HG02970 (cell line): ENCODE measurements around the gene KCND3.

ENCODE experiments used
- ATAC-seq: cut with Tn5 transposase; IDR thresholded peaks from one replicate; pipeline ENCODE4 v1.9.1; 2021; ENCODE audit warnings: mild to moderate bottlenecking, moderate library complexity, moderate number of reproducible peaks; ENCODE audit not compliant: unreplicated experiment, low FRiP score

The KCND3 gene

DNA sequence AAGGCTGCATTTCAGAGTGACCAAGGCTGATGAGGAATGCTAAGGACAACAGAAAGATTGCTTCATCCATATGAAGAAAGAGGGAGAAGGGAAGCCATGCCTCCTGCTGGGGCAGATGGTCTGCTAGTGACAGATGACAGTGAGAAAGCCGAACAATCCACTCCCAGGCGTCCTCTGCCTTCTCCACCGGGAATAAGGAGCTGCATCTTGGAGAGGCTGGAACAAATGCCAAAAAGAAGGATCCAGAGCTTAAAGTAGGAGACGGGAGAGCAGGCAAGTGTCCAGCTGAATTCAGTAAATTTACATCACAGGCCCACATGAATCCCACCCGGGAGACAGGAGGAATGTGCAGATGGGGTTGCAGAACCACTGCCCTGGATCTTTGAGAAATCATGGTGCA, 200.3 kb downstream of the KCND3 start:
- no peak for ATAC-seq

DNA sequence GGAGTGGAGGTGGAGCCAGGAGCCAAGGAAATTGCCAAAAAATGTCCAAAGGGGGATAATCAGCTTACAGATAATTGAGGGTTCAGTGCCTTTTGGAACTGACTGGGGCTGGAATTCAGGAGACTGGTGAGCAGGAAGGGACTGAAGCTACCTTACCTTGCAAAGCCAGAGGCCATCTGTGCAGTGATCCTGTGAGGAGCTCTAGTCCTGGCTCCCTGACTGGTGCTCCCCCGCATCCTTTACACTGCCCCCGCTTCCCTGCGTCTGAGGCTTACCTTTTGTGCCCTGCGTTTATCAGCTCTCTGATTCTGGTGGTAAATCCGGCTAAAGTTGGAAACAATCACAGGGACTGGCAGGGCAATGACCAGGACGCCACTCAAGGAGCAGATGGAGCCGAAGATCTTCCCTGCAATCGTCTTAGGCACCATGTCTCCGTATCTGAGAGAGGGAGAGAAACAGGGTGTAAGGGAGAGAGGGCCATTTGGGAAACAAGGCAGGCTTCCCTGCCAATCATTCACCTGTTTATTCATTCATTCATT, 202.7 kb downstream of the KCND3 start:
- no peak for ATAC-seq

DNA sequence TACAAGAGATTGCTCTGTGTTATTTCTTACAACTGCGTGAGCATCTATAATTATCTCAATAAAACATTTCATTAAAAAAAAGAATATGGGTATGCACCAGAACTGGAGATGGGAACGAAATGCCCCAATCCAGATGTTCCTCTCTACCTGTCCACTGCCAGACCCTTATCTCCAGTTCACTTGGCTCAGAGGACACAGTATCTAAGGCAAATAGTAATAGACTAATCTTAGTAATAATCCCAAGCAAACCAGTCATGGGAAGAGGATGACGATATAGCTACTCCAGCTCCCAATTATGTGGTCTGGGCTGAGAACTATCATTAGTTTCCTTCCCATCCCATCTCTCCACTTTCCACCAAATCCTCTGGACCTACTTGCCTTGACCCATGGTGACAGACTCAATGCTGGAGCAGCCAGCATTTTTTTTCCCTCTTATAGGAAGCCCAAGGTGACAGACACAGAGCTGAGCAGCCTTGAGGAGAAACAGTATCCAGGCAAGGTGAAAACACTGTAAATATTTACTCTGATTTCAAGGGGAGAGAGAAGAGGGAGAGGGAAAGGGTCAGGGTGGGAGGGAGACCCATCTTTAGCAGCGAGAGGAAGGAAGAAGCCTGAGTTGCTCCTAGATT, 205.1 kb downstream of the KCND3 start:
- ATAC-seq: no peak

DNA sequence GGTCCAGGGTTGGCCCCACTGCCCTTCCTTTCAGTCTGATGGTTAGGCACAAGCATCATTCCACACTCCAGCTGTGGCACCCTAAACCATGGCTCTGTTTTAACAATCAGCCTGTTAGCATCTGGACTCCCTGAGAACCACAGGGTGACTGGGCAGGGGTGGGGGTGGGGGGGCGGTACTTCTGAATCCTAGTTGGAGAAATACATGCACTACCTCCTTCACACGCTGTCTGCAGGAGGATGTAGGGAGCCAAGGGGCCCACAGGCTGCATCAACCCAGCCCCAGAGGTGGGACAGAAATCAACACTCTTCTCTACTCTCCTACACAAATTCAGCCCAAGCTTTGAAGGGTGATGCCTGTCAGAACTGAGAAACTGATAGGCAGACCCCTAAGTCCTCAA, 209.9 kb downstream of the KCND3 start:
- ATAC-seq: no peak

DNA sequence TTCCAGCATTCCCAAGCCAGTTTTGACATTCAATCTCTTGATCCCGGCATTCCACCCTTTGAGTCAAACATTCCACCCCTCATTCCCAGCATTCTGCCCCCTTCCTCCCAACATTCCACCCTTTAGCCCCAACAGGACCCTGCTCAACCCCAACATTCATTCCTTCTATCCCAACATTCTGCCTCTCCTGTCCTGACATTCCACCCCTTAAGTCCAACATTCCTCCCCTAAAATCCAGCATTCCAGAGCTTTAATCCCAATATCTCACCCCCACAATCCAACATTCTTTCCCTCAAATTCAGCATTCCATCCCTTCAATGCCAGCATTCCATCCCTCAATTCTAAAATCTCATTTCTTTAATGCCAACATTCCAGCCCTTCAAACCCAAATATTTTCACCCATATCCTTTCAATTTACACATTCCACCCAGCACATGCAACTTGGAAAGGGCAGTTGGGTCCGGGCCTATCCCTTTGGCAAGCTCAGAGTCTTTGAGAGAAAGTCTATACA, 210.9 kb downstream of the KCND3 start:
- no peak for ATAC-seq

DNA sequence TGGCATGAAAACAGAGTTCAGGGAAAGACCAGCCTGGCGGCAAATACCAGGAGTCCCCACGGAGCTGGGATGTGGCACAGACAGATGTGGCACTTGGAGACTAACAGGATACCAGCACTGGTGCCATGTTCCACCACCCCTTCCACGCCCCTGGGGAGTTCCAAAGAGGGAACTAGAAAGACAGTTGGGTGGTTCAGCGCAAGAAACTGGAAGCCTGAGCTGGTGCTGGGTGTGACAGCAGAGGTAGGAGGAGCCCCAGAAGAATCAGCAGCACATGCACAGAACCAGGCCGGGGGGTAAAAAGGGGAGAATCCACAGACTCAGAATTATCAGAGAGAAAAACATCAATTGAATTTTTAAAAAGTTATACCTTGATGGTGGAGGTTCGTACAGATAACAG, 211.4 kb downstream of the KCND3 start:
- no peak for ATAC-seq

DNA sequence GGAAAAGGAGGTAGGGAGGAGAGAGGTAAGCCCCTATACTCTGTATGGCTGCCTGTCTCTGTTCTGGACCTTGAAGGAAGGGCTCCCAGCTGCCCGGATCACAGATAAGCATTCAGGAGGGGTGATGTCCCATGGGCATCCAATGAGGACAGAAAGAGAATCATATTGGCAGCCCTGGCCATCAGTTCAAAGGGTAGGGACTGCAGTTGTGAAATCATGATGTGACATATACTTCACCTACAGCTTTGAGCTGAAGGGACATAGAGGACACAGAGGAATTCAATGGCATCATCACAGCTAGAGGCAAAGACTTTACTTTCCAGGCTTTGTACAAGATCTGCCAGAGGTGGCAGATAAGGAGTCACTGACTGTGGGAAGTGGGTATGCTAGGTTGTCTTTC, 212.2 kb downstream of the KCND3 start:
- ATAC-seq: no peak

DNA sequence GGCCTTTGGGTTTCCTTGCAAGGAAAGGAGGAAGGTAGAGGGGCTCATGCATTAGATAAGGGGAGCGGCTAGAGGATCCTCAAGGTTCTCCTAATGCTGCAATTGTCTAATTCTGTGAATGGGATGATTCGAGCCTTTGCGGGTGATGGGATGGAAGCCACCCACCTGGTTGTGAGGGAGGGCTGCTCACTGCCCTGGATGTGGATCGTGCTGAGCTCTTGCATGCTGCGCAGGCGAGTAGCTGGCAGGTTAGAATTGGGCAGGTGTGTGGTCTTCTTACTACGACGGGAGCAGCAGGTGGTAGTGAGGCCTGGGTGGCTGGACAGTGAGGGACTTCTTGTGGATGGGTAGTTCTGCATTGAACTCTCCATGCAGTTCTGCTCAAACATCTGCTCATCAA, 212.6 kb downstream of the KCND3 start:
- no peak for ATAC-seq

DNA sequence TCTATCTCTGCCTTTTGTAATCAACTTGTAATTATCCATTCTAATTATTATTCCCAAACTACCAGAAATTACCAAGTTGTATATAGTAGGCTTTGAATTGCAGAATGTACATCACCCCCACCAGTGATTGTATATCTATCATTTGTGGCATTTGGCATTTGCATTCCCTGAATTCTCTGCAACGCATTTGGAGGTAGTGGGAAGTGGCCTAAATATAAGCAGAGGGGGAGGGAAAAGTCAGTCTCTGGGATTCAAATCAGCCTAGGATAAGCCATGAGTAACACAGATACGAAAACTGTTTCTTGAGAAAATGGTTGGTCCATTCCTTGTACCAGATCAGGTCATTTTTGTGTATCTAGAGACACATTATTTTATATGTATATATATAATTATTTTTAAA, 213.1 kb downstream of the KCND3 start:
- no peak for ATAC-seq

DNA sequence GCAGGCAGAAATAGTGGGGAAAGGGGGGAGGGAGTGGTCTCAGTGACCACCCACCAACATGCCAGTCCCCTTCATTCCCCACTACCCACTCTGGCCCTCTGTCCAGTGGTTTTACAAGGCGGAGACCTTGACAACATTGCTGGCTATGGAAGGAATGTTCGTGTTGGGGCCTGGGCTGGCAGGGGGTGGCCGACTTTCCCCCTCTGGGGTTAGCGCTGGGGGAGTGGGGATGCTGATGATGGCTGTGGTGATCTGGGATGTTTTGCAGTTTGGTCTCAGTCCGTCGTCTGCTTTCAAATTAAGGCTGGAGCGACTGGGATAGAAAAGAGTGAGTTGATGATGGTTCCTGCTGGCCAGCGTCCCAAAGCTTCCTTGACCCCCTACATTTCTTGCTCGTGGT, 213.5 kb downstream of the KCND3 start:
- no peak for ATAC-seq

DNA sequence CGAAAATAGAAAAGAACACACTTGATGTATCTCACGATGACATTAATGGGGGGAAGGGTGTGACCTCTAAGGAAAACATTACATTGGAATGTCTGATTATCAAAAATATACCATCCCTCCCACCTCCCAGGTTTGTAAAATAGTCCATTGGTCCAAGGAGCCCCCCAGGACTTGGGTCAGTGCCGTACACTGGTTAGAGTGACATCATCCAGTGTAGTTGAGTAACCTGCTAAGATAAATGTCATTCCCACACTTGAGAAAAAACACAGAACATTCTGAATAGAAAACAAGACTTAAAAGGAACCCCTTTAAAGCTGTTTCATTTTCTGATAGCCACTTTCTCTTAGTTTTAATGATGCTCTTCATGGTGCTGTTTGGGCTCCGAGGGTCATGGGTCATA, 218.6 kb downstream of the KCND3 start:
- no peak for ATAC-seq

DNA sequence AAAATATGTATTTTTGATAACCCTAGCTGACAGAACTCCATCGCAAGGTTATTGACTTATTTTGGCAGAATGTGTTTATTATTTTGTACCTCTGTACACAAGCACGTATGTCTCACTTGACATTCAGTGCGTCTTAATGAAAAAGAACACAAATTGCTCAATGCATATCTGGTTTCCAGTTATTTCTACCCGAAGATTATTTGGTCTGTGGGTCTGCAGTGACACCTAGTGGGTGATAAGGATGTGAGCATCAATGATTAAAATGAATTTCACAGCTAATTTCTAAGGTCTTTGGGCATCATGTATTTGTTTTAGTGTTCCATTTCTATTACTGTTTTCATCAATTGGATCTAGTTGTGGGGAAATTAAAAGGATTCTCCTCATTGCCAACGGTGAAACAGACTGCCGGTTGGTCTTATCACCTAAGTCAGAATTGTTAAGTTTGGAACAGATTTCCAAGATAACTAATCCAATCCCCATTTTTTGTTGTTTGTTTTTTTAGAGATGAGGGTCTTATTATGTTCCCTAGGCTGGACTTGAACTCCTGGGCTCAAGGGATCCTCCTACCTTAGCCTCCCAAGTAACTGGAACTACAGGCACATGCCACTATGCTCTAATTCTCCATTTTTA, 219.8 kb downstream of the KCND3 start:
- ATAC-seq: no peak

DNA sequence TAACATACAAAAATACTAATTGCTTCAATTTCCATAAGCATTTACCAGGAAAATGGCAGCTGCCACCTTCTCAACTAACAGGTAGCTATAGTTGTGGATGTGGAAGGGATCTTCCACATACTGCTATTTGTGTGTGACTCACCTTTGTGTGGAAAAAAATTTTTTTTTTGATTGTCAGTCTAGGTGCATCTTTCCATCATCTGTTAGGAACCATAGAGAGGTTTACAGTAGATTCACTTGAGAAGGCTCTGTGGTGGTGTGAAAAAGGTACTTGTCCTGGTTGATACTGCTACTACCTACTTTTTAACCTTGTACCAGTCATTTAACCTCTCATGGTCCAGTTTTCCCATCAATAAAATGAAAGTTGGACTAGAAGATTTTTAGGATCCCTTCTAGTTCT, 220.8 kb downstream of the KCND3 start:
- ATAC-seq: no peak

DNA sequence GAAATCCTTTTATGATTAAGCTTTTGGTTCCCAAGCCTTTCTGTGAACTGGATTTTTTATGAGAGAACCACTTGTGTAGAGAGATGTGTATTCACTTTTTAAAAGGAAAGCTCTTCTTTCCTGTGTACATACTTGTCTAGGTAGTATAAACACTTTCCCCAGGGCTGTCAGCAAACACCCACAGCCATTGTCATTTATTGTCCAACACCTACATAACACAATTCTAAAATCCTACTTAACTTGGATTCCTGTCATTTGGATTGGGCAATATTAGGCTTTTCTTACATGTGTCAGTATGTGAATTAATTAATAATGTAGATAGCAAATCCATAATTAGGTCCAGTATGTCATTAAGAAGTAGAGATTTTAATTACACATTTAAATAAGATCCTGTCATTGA, 221.4 kb downstream of the KCND3 start:
- ATAC-seq: no peak

DNA sequence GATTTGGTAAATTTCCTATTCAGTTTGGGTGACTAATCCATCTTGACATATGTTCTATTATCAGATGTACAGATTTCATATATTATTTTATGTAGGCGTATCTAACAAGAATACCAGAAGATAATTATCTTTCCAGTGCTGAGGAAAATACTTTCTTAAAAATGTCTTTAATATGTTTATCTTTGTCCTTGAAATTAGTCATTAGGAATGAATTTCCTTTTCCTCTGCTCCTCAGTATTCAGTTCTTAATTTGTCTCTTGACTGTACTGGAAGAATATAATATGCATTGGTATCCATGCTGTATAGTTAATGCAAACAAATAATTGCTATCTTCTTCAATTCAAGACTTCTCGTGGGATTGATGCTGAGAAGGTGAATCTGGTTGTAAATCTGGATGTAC, 227.1 kb downstream of the KCND3 start:
- no peak for ATAC-seq

DNA sequence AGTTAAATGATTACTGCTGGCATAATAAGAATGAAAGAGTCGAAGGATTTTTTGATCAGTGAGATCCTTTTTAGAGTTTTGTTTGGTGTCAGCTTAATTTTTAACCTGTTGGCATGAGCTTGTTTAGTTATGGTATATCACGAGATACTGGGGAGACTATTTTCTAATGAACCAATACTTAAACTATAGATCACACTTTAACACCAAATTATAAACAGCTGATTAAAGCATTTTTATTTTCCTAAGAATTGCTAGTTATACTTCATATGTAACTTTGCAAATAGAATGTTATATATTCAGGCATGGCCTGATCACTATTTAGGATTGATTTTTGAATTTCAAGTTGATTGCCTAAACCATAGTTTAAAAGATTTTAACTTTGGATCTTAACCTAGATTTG, 227.8 kb downstream of the KCND3 start:
- no peak for ATAC-seq

DNA sequence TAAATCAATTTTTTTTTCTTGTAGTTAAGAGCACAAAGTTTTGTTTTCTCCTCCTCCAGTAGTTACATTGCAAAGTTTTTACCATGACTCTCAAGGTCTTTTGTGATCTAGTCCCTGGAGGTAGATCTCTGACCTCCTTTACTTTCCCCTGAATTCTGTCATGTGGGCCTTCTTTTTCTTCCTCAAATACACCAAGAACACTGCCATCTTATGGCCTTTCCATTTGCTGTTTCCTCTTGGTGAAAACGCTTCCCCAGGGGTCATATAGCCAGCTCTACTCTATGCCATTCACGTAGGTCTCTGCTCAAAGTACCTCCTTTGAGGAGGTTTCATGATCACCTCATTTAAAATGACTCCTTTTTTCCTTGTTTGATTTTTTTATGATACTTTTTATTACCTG, 231.1 kb downstream of the KCND3 start:
- no peak for ATAC-seq

DNA sequence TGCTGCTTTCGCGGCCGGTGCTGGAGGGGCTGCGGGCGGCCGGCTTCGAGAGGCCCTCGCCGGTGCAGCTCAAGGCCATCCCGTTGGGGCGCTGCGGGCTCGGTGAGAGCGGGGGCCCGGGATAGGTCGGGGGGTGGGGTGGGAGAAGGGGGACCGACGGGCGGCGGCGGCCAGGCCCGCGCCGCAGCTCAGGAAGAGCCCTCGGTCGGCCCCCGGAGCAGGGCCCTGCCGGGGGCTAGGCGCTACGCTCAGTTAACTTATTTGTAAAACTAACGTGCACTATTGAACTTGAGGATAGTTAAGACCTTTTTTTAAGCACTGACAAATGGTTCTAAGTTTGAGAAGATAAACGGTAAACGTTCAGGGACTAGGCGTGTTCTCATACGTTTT, 233.3 kb downstream of the KCND3 start:
- no peak for ATAC-seq

DNA sequence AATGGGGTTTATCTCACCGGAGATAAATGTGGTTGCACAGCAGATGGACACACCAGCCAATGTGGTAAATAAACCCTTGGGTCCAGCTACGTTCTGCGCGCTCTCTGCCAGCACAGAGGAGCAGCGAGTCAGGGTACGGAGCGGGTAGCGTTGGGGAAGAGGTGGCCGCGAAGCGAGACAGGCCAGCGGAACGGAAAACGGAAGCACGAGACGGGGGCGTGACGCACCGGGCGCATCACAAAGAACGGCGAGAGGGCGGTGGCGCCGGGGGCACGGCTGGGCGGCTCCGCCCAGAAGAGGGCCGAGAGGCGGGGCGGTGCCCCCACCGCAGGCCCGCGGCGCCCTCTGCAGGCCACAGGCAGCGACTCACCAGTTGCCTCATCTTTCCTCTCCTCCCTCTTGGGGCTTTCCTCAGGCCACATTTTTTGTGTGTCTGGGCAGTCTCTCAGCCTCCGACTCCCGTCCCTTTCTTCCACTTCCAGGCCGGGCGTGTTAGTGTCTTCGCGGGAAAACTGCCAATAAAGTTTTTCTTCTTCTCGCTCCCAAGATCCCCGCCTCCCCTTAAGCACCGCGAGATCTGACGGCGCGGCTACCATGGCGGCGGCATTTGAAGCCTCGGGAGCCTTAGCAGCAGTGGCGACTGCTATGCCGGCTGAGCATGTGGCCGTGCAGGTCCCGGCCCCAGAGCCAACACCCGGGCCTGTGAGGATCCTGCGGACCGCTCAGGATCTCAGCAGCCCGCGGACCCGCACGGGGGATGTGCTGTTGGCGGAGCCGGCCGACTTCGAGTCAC, 233.9 kb downstream of the KCND3 start, which contains the start of gene DDX20:
TSS of gene DDX20 (plus strand) at position 571 of the 793 bp plus-strand sequence. CDS start at position 595, 24 bp downstream.
- ATAC-seq: peak; percentile 90

DNA sequence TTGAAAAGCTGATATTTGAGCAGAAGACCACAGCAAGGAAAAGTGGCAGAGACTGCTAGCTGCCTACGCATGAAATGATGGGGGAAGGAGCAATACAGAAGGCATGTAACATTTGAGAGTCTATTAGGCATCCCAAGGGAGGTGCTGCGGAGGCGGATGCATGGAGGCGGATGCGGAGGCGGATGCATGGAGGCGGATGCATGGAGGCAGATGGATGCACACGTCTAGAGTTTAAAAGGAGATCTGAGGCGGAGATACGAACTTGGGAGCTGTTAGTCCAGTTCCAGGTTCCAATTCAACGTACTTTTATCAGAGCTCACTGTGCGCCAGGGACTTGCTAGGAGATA, 234.5 kb downstream of the KCND3 start:
- no peak for ATAC-seq

DNA sequence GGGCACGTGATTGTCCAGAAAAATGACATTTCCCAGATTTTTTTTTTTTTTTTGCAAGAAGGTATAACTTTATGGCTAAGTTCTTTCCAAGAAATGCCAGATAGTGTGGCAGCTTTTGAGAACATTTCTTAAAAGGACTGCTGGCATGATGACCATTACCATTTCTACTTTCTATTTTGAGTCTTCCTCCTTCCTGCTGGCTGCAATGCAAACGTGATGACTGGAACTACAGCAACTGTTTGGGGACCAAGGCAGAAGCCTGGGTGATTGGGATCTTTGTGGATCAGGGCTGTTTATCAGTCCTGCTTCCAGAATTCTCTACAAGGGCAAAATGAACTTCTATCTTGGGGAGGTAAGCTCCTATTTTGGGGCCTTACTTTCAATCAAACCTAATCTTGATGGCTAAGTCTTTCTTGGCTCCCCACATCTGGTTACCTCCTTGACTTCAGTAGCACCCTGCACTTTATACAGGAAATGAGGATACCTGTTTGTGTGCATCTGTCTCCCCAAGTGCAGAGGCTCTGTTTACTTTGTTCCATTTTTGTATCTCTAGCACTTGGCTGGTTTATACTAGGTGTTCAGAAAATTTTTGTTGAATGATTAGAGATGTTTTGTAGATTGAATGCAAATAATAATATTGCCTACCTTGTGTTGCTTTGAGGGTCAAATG, 237.4 kb downstream of the KCND3 start:
- no peak for ATAC-seq
